COLO668 (cell line): ENCODE data around the gene SH2D3A.
"Not testable (repeated sequence)": the region's sequence is repeated elsewhere in the genome, so short reads cannot be mapped to it uniquely, and the experiment has no call there.

Experiments
- DNase-seq: peaks from one replicate; lab custom pipeline; 2025; ENCODE audit not compliant: unreplicated experiment; lab: John Stamatoyannopoulos, UW

Gene SH2D3A

GRCh38 chr19:6762253-6762797 lies 4.9 kb downstream of the SH2D3A start:
- DNase-seq: not testable (repeated sequence)

- DNase-seq: no peak
Observed at GRCh38 chr19:6761053-6761676, 6.1 kb downstream of the SH2D3A start.

GRCh38 chr19:6760606-6761005 lies 6.6 kb downstream of the SH2D3A start:
- DNase-seq: no peak

GRCh38 chr19:6754653-6755463 lies 12.4 kb downstream of the SH2D3A start:
- no peak for DNase-seq

GRCh38 chr19:6754136-6754535 lies 13.1 kb downstream of the SH2D3A start:
- DNase-seq: no peak

GRCh38 chr19:6753178-6754031 lies 13.8 kb downstream of the SH2D3A start:
- peak; percentile 33 for DNase-seq

- DNase-seq: no peak
Observed at GRCh38 chr19:6752256-6753177, 14.7 kb downstream of the SH2D3A start.

GRCh38 chr19:6751189-6751588 lies 16.0 kb downstream of the SH2D3A start:
- DNase-seq: no peak

- no peak for DNase-seq
Observed at GRCh38 chr19:6750062-6750461, 17.2 kb downstream of the SH2D3A start.

- not testable (repeated sequence) for DNase-seq
Observed at GRCh38 chr19:6748543-6748942, 18.7 kb downstream of the SH2D3A start.

- DNase-seq: no peak
Observed at GRCh38 chr19:6745965-6746364, 21.3 kb downstream of the SH2D3A start.

- no peak for DNase-seq
Observed at GRCh38 chr19:6744381-6745301, 22.6 kb downstream of the SH2D3A start.

- no peak for DNase-seq
Observed at GRCh38 chr19:6743714-6744380, 23.4 kb downstream of the SH2D3A start.

- no peak for DNase-seq
Observed at GRCh38 chr19:6743066-6743465, 24.2 kb downstream of the SH2D3A start.

GRCh38 chr19:6740589-6741343 lies 26.5 kb downstream of the SH2D3A start:
- no peak for DNase-seq

GRCh38 chr19:6739883-6740588 lies 27.2 kb downstream of the SH2D3A start:
- no peak for DNase-seq

- DNase-seq: peak; percentile 77
Observed at GRCh38 chr19:6739390-6739882, 27.8 kb downstream of the SH2D3A start, which contains the start of gene TRIP10. TSS of gene TRIP10 (plus strand) at chr19:6739680. CDS start at chr19:6739762, 82 bp downstream.
